A673 (cell line): ENCODE results near the gene AURKA. TPM values are rescaled to one million over a fixed set of nuclear protein-coding genes. Genes with fewer than 3 reads are reported as not detected.

Experiments used
- BruUV-seq: library from RNA; stranded (reverse); fragments of 400-500 nt; replicated peaks from 2 replicates; lab custom pipeline; 2021; lab: Mats Ljungman, UMichigan
- CTCF ChIA-PET: fragments of 300-600 bp; sonication (Branson Sonifier 250); formaldehyde crosslinking; loops from one replicate; lab custom pipeline; 2022; ENCODE audit warnings: antibody characterized with exemption; lab: Charles Lee
- POLR2A ChIA-PET: fragments of 300-600 bp; sonication (Branson Sonifier 250); formaldehyde crosslinking; loops from one replicate; lab custom pipeline; 2022; ENCODE audit warnings: antibody characterized with exemption; ENCODE audit not compliant: low non-redundant PET; lab: Charles Lee
- DNase-seq: peaks from one replicate; pipeline ENCODE4 v3.0.0-alpha.2; 2015; ENCODE audit warnings: low spot score
- H3K27ac ChIP-seq: fragments of 200-600 bp; sonication (generic); 2 replicates; pipeline ENCODE4 v1.5.1; 2016; ENCODE audit warnings: mixed run types, low read depth, mild to moderate bottlenecking, mixed read lengths, antibody characterized with exemption, low read length; ENCODE audit not compliant: poor library complexity, severe bottlenecking
- H3K27me3 ChIP-seq: fragments of 200-600 bp; sonication (generic); replicated peaks from 2 replicates; pipeline ENCODE4 v1.6.1; 2017; ENCODE audit warnings: mixed run types, low read depth, mild to moderate bottlenecking, mixed read lengths, antibody characterized with exemption, low read length; ENCODE audit not compliant: insufficient read depth, poor library complexity
- H3K36me3 ChIP-seq: fragments of 200-600 bp; sonication (generic); 2 replicates; pipeline ENCODE4 v1.6.1; 2016; ENCODE audit warnings: mixed run types, mild to moderate bottlenecking, mixed read lengths, antibody characterized with exemption, low read length; ENCODE audit not compliant: insufficient read depth, poor library complexity, severe bottlenecking
- H3K4me1 ChIP-seq: fragments of 200-600 bp; sonication (generic); 2 replicates; pipeline ENCODE4 v1.6.1; 2017; ENCODE audit warnings: mixed run types, mild to moderate bottlenecking, mixed read lengths, antibody characterized with exemption, low read length; ENCODE audit not compliant: insufficient read depth, poor library complexity, severe bottlenecking
- H3K4me3 ChIP-seq: fragments of 200-600 bp; sonication (generic); 2 replicates; pipeline ENCODE4 v1.5.1; 2016; ENCODE audit warnings: low read depth, mixed run types, mild to moderate bottlenecking, mixed read lengths, low read length; ENCODE audit not compliant: poor library complexity, severe bottlenecking
- H3K9me3 ChIP-seq: fragments of 200-600 bp; sonication (generic); 2 replicates; pipeline ENCODE4 v1.6.1; 2016; ENCODE audit warnings: mixed run types, low read depth, mild to moderate bottlenecking, mixed read lengths, antibody characterized with exemption, low read length; ENCODE audit not compliant: poor library complexity, severe bottlenecking
- CTCF ChIP-seq: fragments of 300-800, 200-600 bp; sonication (generic); conservative IDR thresholded peaks from 2 replicates; pipeline ENCODE4 v1.5.1; 2017; ENCODE audit warnings: low read depth, mild to moderate bottlenecking, antibody characterized with exemption, low read length, moderate library complexity, mixed read lengths
- EZH2 ChIP-seq: fragments of 200-600 bp; sonication (generic); IDR thresholded peaks from 2 replicates; pipeline ENCODE4 v1.6.1; 2017; ENCODE audit warnings: borderline replicate concordance, low read depth, mild to moderate bottlenecking, mixed read lengths, antibody characterized with exemption, low read length; ENCODE audit not compliant: poor library complexity, severe bottlenecking
- intact Hi-C: fragments of 100-400 bp; cut with micrococcal nuclease; formaldehyde crosslinking; loops from one replicate; pipeline ENCODE4 v1.10.0; 2022; ENCODE audit not compliant: unreplicated experiment
- total RNA-seq: library from RNA; stranded (reverse); gene quantifications from 2 replicates; pipeline ENCODE4 v1.2.3, GENCODE V29; 2021

The AURKA gene
- total RNA-seq, 1 experiment from 2014 or later: 105 TPM

- H3K4me1 ChIP-seq: peaks cover 8% of the 10 kb centered on the region
- H3K4me3 ChIP-seq: no peak overlapping the region
- H3K27me3 ChIP-seq: no peaks in the 10 kb centered on the region
- H3K9me3 ChIP-seq: no peaks in the 10 kb centered on the region
- BruUV-seq: no TSS peak
- DNase-seq: no peak
- intact Hi-C loops: no loop called here
- no peaks in the 10 kb centered on the region for H3K36me3 ChIP-seq
- H3K27ac ChIP-seq: no peak overlapping the region
- ChIA-PET POLR2A (no interaction called here), CTCF (no interaction called here)
- TF ChIP-seq EZH2: no peak
- TF ChIP-seq CTCF: no peak
Measured at GRCh38 chr20:56417911-56418310, 25.9 kb upstream of the AURKA start.

GRCh38 chr20:56417402-56417801 lies 25.4 kb upstream of the AURKA start:
- intact Hi-C loops: no loop called here
- no peaks in the 10 kb centered on the region for H3K27me3 ChIP-seq
- peaks cover 3% of the 10 kb centered on the region for H3K4me1 ChIP-seq
- TF ChIP-seq EZH2: no peak
- TF ChIP-seq CTCF: no peak
- BruUV-seq: no TSS peak
- no peaks in the 10 kb centered on the region for H3K9me3 ChIP-seq
- H3K4me3 ChIP-seq: no peak overlapping the region
- ChIA-PET POLR2A (interaction anchor here (0.6 kb wide), 1 partner anchor 89 kb away, joined by 4 read pairs; no protein-coding TSS in a partner anchor), CTCF (no interaction called here)
- no peaks in the 10 kb centered on the region for H3K36me3 ChIP-seq
- no peak overlapping the region for H3K27ac ChIP-seq
- DNase-seq: no peak

GRCh38 chr20:56414842-56415765 lies 23.1 kb upstream of the AURKA start:
- TF ChIP-seq CTCF (no peak), EZH2 (no peak)
- DNase-seq: no peak
- ChIA-PET POLR2A (no interaction called here), CTCF (no interaction called here)
- Histone ChIP-seq H3K9me3 (no peaks in the 10 kb centered on the region), H3K36me3 (no peaks in the 10 kb centered on the region), H3K27ac (no peak overlapping the region), H3K27me3 (no peaks in the 10 kb centered on the region), H3K4me1 (no peaks in the 10 kb centered on the region), H3K4me3 (no peak overlapping the region)
- BruUV-seq: no TSS peak
- intact Hi-C loops: no loop called here
